Activated T-cell treated with anti-CD3 and anti-CD28 coated beads, Interleukin-2, amount 50 U/mL, for 1 hour (primary cell): ENCODE results near the gene STRA6.

Experiments used
- DNase-seq: peaks from one replicate; pipeline ENCODE4 v3.0.0-alpha.2; 2020

Gene STRA6

GRCh38 chr15:74207652-74208440 lies 5.3 kb upstream of the STRA6 start:
- DNase-seq, result no peak

- DNase-seq, result no peak
These were observed 4.3 kb upstream of the STRA6 start for GRCh38 chr15:74206801-74207281.

- DNase-seq, result no peak
These were observed 3.0 kb upstream of the STRA6 start for GRCh38 chr15:74205582-74205947.

- no peak for DNase-seq
These were observed 1.4 kb upstream of the STRA6 start for GRCh38 chr15:74203914-74204431.

- no peak for DNase-seq
These were observed 722 bp downstream of the STRA6 start for GRCh38 chr15:74201710-74202420.

- no peak for DNase-seq
These were observed 1.6 kb downstream of the STRA6 start for GRCh38 chr15:74200871-74201419.

- no peak for DNase-seq
These were observed 2.2 kb downstream of the STRA6 start for GRCh38 chr15:74200412-74200815.

GRCh38 chr15:74199297-74199652 lies 3.3 kb downstream of the STRA6 start:
- DNase-seq, result no peak

- DNase-seq, result no peak
These were observed 5.2 kb downstream of the STRA6 start for GRCh38 chr15:74197176-74197965.

- DNase-seq, result no peak
These were observed 6.4 kb downstream of the STRA6 start for GRCh38 chr15:74196175-74196574.

- no peak for DNase-seq
These were observed 7.7 kb downstream of the STRA6 start for GRCh38 chr15:74194572-74195559.

- no peak for DNase-seq
These were observed 8.7 kb downstream of the STRA6 start for GRCh38 chr15:74193905-74194304.

GRCh38 chr15:74193299-74193718 lies 9.3 kb downstream of the STRA6 start:
- DNase-seq, result no peak

- DNase-seq, result no peak
These were observed 9.8 kb downstream of the STRA6 start for GRCh38 chr15:74192751-74193150.

GRCh38 chr15:74191798-74192197 lies 10.8 kb downstream of the STRA6 start:
- no peak for DNase-seq

- no peak for DNase-seq
These were observed 14.4 kb downstream of the STRA6 start for GRCh38 chr15:74188216-74188615.

GRCh38 chr15:74185710-74186348 lies 16.8 kb downstream of the STRA6 start:
- no peak for DNase-seq

GRCh38 chr15:74184582-74185091 lies 17.9 kb downstream of the STRA6 start:
- no peak for DNase-seq

- DNase-seq, result no peak
These were observed 20.5 kb downstream of the STRA6 start for GRCh38 chr15:74182131-74182530.

GRCh38 chr15:74180881-74181602 lies 21.5 kb downstream of the STRA6 start:
- no peak for DNase-seq
